ENCODE results near the gene ENPP5. TPM values are rescaled to one million over a fixed set of nuclear protein-coding genes. Genes with fewer than 3 reads are reported as not detected.

Gene ENPP5
- total RNA-seq, 2 donors from 2014 or later, result 9.0 to 12.9 TPM

DNA sequence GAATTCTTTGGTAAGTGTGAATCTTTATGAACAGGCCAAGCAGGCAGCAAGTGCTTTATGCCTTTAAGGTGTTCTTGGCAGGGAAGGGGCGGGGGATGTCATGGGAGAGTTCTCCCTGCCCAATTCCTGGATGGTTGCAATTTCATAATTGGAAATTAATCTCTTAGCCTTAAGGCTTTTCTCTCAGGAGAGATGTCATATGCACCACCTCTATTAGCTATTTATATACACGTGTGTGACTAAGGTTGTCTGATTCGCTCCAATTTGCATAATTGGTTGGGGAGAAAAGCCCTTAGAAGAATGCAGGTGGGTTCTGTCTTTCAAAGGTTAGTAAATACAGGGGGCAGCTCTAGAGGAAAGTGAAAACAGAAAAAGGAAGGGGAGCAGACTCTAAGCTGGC is 5.2 kb upstream of the ENPP5 start:
- Histone ChIP-seq H3K27me3 (ENCODE audit: control insufficient read depth, insufficient read depth, low read length, poor library complexity, severe bottlenecking) (peaks cover 9% of the 10 kb centered on the region), H3K4me3 (ENCODE audit: low read length) (no peak overlapping the region), H3K27ac (ENCODE audit: low read depth, low read length) (no peak overlapping the region), H3K4me1 (ENCODE audit: control insufficient read depth, insufficient read depth, low read length) (no peaks in the 10 kb centered on the region), H3K9ac (ENCODE audit: extremely low read depth, low read length, poor library complexity, severe bottlenecking) (no peak overlapping the region), H3K9me3 (ENCODE audit: control insufficient read depth, low read length) (no peaks in the 10 kb centered on the region), H3K36me3 (ENCODE audit: control insufficient read depth, insufficient read depth, low read length) (no peaks in the 10 kb centered on the region)
- H3K27ac Mint-ChIP-seq, result no peak overlapping the region
- H3K4me3 Mint-ChIP-seq, result no peak overlapping the region
- TF ChIP-seq, protein P1, sequence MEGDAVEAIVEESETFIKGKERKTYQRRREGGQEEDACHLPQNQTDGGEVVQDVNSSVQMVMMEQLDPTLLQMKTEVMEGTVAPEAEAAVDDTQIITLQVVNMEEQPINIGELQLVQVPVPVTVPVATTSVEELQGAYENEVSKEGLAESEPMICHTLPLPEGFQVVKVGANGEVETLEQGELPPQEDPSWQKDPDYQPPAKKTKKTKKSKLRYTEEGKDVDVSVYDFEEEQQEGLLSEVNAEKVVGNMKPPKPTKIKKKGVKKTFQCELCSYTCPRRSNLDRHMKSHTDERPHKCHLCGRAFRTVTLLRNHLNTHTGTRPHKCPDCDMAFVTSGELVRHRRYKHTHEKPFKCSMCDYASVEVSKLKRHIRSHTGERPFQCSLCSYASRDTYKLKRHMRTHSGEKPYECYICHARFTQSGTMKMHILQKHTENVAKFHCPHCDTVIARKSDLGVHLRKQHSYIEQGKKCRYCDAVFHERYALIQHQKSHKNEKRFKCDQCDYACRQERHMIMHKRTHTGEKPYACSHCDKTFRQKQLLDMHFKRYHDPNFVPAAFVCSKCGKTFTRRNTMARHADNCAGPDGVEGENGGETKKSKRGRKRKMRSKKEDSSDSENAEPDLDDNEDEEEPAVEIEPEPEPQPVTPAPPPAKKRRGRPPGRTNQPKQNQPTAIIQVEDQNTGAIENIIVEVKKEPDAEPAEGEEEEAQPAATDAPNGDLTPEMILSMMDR (conservative IDR thresholded peaks at IDR 0.05), result no peak
- 70 to 79% methylated on average over 2 to 3 of the region's 3 CpGs for WGBS, 2 experiments (ENCODE audit: insufficient coverage in 1 of 2, insufficient read length in 1 of 2)
- no peak for DNase-seq
- no peaks in the 10 kb centered on the region for H3K9me3 Mint-ChIP-seq
- H3K36me3 Mint-ChIP-seq (ENCODE audit: low read depth), result no peaks in the 10 kb centered on the region
- peaks cover 4% of the 10 kb centered on the region for H3K4me1 Mint-ChIP-seq
- H3K27me3 Mint-ChIP-seq (ENCODE audit: insufficient read depth), result peaks cover 6% of the 10 kb centered on the region

DNA sequence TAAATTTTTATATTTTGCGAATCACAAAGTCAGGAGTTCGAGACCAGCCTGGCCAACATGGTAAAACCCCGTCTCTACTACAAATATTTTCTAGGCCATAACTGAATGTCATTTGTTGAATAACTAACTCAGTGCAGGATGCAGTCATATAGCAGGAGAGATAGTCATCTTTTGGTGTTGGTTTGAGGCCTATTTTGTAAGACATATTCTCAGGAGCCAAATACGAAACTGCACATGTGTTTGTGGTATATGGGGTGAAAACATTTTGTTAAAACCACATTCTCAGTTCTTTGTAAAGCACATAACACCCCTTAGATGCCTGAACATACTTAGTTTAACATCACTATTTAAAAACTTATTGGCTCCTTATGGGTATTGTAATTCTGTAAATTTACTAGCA is 4.7 kb upstream of the ENPP5 start:
- H3K27ac Mint-ChIP-seq, result no peak overlapping the region
- Histone ChIP-seq H3K4me3 (ENCODE audit: low read length) (no peak overlapping the region), H3K4me1 (ENCODE audit: control insufficient read depth, insufficient read depth, low read length) (no peaks in the 10 kb centered on the region), H3K9me3 (ENCODE audit: control insufficient read depth, low read length) (no peaks in the 10 kb centered on the region), H3K9ac (ENCODE audit: extremely low read depth, low read length, poor library complexity, severe bottlenecking) (no peak overlapping the region), H3K36me3 (ENCODE audit: control insufficient read depth, insufficient read depth, low read length) (no peaks in the 10 kb centered on the region), H3K27me3 (ENCODE audit: control insufficient read depth, insufficient read depth, low read length, poor library complexity, severe bottlenecking) (peaks cover 9% of the 10 kb centered on the region), H3K27ac (ENCODE audit: low read depth, low read length) (no peak overlapping the region)
- H3K4me1 Mint-ChIP-seq, result peaks cover 4% of the 10 kb centered on the region
- no peak overlapping the region for H3K4me3 Mint-ChIP-seq
- TF ChIP-seq, protein P1 (conservative IDR thresholded peaks at IDR 0.05), result no peak
- DNase-seq, result no peak
- H3K9me3 Mint-ChIP-seq, result no peaks in the 10 kb centered on the region
- 95% methylated on average over 4 of the region's 4 CpGs; no CpG with 5 or more reads in 1 of the 2 experiments for WGBS, 2 experiments (ENCODE audit: insufficient coverage in 1 of 2, insufficient read length in 1 of 2)
- H3K36me3 Mint-ChIP-seq (ENCODE audit: low read depth), result no peaks in the 10 kb centered on the region
- H3K27me3 Mint-ChIP-seq (ENCODE audit: insufficient read depth), result peaks cover 6% of the 10 kb centered on the region

GRCh38 chr6:46174904-46175303 is 4.1 kb upstream of the ENPP5 start:
- Histone ChIP-seq H3K9ac (ENCODE audit: extremely low read depth, low read length, poor library complexity, severe bottlenecking) (no peak overlapping the region), H3K36me3 (ENCODE audit: control insufficient read depth, insufficient read depth, low read length) (no peaks in the 10 kb centered on the region), H3K4me1 (ENCODE audit: control insufficient read depth, insufficient read depth, low read length) (no peaks in the 10 kb centered on the region), H3K9me3 (ENCODE audit: control insufficient read depth, low read length) (no peaks in the 10 kb centered on the region), H3K27me3 (ENCODE audit: control insufficient read depth, insufficient read depth, low read length, poor library complexity, severe bottlenecking) (peaks cover 9% of the 10 kb centered on the region), H3K4me3 (ENCODE audit: low read length) (no peak overlapping the region), H3K27ac (ENCODE audit: low read depth, low read length) (no peak overlapping the region)
- no peak overlapping the region for H3K4me3 Mint-ChIP-seq
- peaks cover 6% of the 10 kb centered on the region for H3K27me3 Mint-ChIP-seq (ENCODE audit: insufficient read depth)
- H3K9me3 Mint-ChIP-seq, result no peaks in the 10 kb centered on the region
- no peaks in the 10 kb centered on the region for H3K36me3 Mint-ChIP-seq (ENCODE audit: low read depth)
- no peak overlapping the region for H3K27ac Mint-ChIP-seq
- peaks cover 7% of the 10 kb centered on the region for H3K4me1 Mint-ChIP-seq
- TF ChIP-seq, protein P1 (conservative IDR thresholded peaks at IDR 0.05), result no peak
- DNase-seq, result no peak
- 40 to 80% methylated on average over 2 to 3 of the region's 3 CpGs for WGBS, 2 experiments (ENCODE audit: insufficient coverage in 1 of 2, insufficient read length in 1 of 2)
